ENCODE results near the gene XNDC1N.
"Not testable (repeated sequence)": the region's sequence is repeated elsewhere in the genome, so short reads cannot be mapped to it uniquely, and the experiment has no call there.

Gene XNDC1N

DNA sequence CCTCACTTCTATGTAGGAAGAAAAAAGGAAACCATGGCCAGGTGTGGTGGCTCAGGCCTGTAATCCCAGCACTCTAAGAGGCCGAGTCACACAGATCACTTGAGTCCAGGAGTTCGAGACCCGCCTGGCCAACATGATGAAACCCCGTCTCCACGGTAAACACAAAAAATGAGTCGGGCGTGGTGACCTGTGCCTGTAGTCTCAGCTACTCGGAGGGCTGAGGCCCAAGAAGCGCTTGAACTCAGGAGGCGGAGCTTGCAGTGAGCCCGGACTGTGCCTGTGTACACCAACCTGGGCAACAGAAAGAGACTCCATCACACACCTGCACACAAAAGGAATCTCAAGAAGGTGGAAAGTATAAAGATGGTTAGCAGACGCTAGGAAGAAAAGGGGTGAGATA is 32.4 kb downstream of the XNDC1N start:
- DNase-seq (ENCODE audit: insufficient read length) (no peak), FAIRE-seq (no peak)
- TF ChIP-seq POLR2A (IDR thresholded peaks at IDR 0.05; ENCODE audit: low read depth, low read length) (no peak), POLR2AphosphoS5 (IDR thresholded peaks at IDR 0.05; ENCODE audit: low read depth, low read length) (no peak), TAF1 (IDR thresholded peaks at IDR 0.05; ENCODE audit: borderline replicate concordance, low read depth, low read length) (no peak)

DNA sequence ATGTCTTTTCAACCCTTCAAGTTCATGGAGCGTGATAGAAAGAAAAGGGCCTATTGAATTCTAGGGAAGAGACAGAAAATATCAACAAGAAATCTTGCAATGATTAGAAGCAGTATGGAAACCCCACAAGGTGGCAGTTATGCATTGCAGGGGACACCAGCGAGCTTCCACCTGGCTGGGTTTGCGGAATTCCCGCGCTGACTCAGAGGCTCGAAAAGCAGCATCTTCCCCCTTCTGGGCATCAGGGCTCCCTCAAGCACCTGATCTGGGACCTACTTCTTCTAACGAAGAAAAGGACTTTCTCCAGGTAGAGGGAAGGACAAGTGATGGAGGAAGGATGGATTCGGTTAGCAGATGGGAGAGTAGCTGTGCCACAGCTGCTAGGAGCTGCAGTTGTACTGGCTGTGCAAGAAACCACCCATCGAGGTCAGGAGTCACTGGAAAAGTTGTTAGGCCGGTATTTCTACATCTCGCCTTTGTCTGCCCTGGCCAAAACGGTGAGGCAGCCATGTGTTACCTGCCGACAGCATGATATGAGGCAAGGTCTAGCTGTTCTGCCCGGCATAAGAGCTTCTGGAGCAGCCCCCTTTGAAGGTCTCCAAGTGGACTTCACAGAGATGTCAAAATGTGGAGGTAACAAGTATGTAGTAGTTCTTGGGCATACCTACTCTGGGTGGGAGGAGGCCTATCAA is 39.1 kb downstream of the XNDC1N start:
- DNase-seq (ENCODE audit: insufficient read length), result not testable (repeated sequence)

GRCh38 chr11:71888335-71889010 is 39.9 kb downstream of the XNDC1N start:
- DNase-seq (ENCODE audit: insufficient read length); FAIRE-seq: not testable (repeated sequence)

More for the DNA sequence above, 39.1 kb downstream of the XNDC1N start:
- FAIRE-seq, result not testable (repeated sequence)

DNA sequence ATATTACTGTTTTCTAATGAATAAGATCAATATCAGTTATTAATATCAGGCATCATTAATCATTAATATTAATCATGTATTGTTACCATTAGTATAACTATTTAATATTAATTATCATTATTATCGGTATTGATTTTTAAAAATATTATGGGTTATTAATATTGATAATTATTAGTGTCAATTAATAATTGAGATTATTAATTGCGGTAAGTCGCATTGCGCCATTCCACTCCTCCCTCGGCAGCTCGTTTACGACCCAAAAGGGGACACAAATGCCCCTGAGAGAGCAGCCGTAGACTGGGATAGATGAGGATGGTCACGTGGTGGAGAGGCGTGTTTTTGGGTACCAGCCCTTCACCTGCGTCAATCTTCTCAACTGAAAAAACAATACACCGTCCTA is 42.6 kb downstream of the XNDC1N start:
- DNase-seq (ENCODE audit: insufficient read length); FAIRE-seq: not testable (repeated sequence)
